ENCODE results near the gene NT5DC1.
A peak's percentile ranks its signal among the peaks of the same experiment; 100 is the strongest.
"Not testable (repeated sequence)": the region's sequence is repeated elsewhere in the genome, so short reads cannot be mapped to it uniquely, and the experiment has no call there.

Gene NT5DC1

GRCh38 chr6:116087437-116088027, 13.1 kb upstream of the NT5DC1 start:
- Histone ChIP-seq H3K36me3 (ENCODE audit: low read depth) (no peaks in the 10 kb centered on the region), H3K4me1 (ENCODE audit: insufficient read depth, poor library complexity, severe bottlenecking) (peaks cover 12% of the 10 kb centered on the region), H3K4me3 (ENCODE audit: severe bottlenecking) (no peak overlapping the region), H3K9me3 (ENCODE audit: severe bottlenecking) (no peaks in the 10 kb centered on the region), H3K27ac (ENCODE audit: poor library complexity, severe bottlenecking) (peak overlapping the region; percentile 17), H3K27me3 (ENCODE audit: insufficient read depth, poor library complexity, severe bottlenecking) (no peaks in the 10 kb centered on the region)
- TF ChIP-seq CTCF (IDR thresholded peaks at IDR 0.05; ENCODE audit: poor library complexity, severe bottlenecking): no peak
- no peak for DNase-seq (ENCODE audit: low spot score)
- ATAC-seq (ENCODE audit: low read depth): peak; percentile 99

- no peak for TF ChIP-seq CTCF (IDR thresholded peaks at IDR 0.05; ENCODE audit: poor library complexity, severe bottlenecking)
- DNase-seq (ENCODE audit: low spot score): no peak
- ATAC-seq (ENCODE audit: low read depth): no peak
- no peaks in the 10 kb centered on the region for H3K27me3 ChIP-seq (ENCODE audit: insufficient read depth, poor library complexity, severe bottlenecking)
- no peak overlapping the region for H3K27ac ChIP-seq (ENCODE audit: poor library complexity, severe bottlenecking)
- no peaks in the 10 kb centered on the region for H3K9me3 ChIP-seq (ENCODE audit: severe bottlenecking)
- no peaks in the 10 kb centered on the region for H3K36me3 ChIP-seq (ENCODE audit: low read depth)
- H3K4me3 ChIP-seq (ENCODE audit: severe bottlenecking): no peak overlapping the region
- peaks cover 12% of the 10 kb centered on the region for H3K4me1 ChIP-seq (ENCODE audit: insufficient read depth, poor library complexity, severe bottlenecking)
These were observed 11.7 kb upstream of the NT5DC1 start for GRCh38 chr6:116088946-116089345.

GRCh38 chr6:116090251-116090650, 10.4 kb upstream of the NT5DC1 start:
- ATAC-seq (ENCODE audit: low read depth): no peak
- Histone ChIP-seq H3K9me3 (ENCODE audit: severe bottlenecking) (no peaks in the 10 kb centered on the region), H3K36me3 (ENCODE audit: low read depth) (no peaks in the 10 kb centered on the region), H3K27me3 (ENCODE audit: insufficient read depth, poor library complexity, severe bottlenecking) (no peaks in the 10 kb centered on the region), H3K4me1 (ENCODE audit: insufficient read depth, poor library complexity, severe bottlenecking) (peaks cover 12% of the 10 kb centered on the region), H3K27ac (ENCODE audit: poor library complexity, severe bottlenecking) (no peak overlapping the region), H3K4me3 (ENCODE audit: severe bottlenecking) (no peak overlapping the region)
- TF ChIP-seq CTCF (IDR thresholded peaks at IDR 0.05; ENCODE audit: poor library complexity, severe bottlenecking): no peak
- DNase-seq (ENCODE audit: low spot score): no peak

GRCh38 chr6:116094041-116094440, 6.6 kb upstream of the NT5DC1 start:
- no peaks in the 10 kb centered on the region for H3K4me1 ChIP-seq (ENCODE audit: insufficient read depth, poor library complexity, severe bottlenecking)
- no peaks in the 10 kb centered on the region for H3K36me3 ChIP-seq (ENCODE audit: low read depth)
- H3K9me3 ChIP-seq (ENCODE audit: severe bottlenecking): no peaks in the 10 kb centered on the region
- no peak overlapping the region for H3K4me3 ChIP-seq (ENCODE audit: severe bottlenecking)
- no peak overlapping the region for H3K27ac ChIP-seq (ENCODE audit: poor library complexity, severe bottlenecking)
- ATAC-seq (ENCODE audit: low read depth): no peak
- TF ChIP-seq CTCF (IDR thresholded peaks at IDR 0.05; ENCODE audit: poor library complexity, severe bottlenecking): no peak
- H3K27me3 ChIP-seq (ENCODE audit: insufficient read depth, poor library complexity, severe bottlenecking): no peaks in the 10 kb centered on the region
- DNase-seq (ENCODE audit: low spot score): no peak

GRCh38 chr6:116096048-116096759, 4.4 kb upstream of the NT5DC1 start:
- not testable (repeated sequence) for ATAC-seq (ENCODE audit: low read depth)

More at GRCh38 chr6:116096048-116096759, 4.4 kb upstream of the NT5DC1 start:
- H3K27ac ChIP-seq (ENCODE audit: poor library complexity, severe bottlenecking); H3K27me3 ChIP-seq (ENCODE audit: insufficient read depth, poor library complexity, severe bottlenecking); DNase-seq (ENCODE audit: low spot score); H3K4me3 ChIP-seq (ENCODE audit: severe bottlenecking); H3K4me1 ChIP-seq (ENCODE audit: insufficient read depth, poor library complexity, severe bottlenecking); H3K9me3 ChIP-seq (ENCODE audit: severe bottlenecking); H3K36me3 ChIP-seq (ENCODE audit: low read depth): not testable (repeated sequence)

Measured in RWPE2 (cell line).